OCI-LY7 (cell line): ENCODE results near the gene CPNE9. TPM values are rescaled to one million over a fixed set of nuclear protein-coding genes. Genes with fewer than 3 reads are reported as not detected.
A peak's percentile ranks its signal among the peaks of the same experiment; 100 is the strongest.

Experiments
- BruUV-seq: library from RNA; stranded (reverse); fragments of 400-500 nt; replicated peaks from 2 replicates; lab custom pipeline; 2021; lab: Mats Ljungman, UMichigan
- CTCF ChIA-PET: fragments of 300-600 bp; sonication (Branson Sonifier 250); formaldehyde crosslinking; loops from one replicate; lab custom pipeline; 2022; ENCODE audit warnings: antibody characterized with exemption; ENCODE audit not compliant: unreplicated experiment; lab: Charles Lee
- POLR2A ChIA-PET: fragments of 300-600 bp; sonication (Branson Sonifier 250); formaldehyde crosslinking; loops from one replicate; lab custom pipeline; 2022; ENCODE audit warnings: antibody characterized with exemption; lab: Charles Lee
- DNase-seq: peaks from one replicate; pipeline ENCODE4 v3.0.0-alpha.2; 2015; ENCODE audit warnings: low spot score
- H2AFZ ChIP-seq: fragments of 200-600 bp; sonication (generic), shearing (Covaris generic); 2 replicates; pipeline ENCODE4 v1.6.1; 2014; ENCODE audit warnings: mild to moderate bottlenecking, antibody characterized with exemption, low read length, moderate library complexity
- H3K27ac ChIP-seq: fragments of 200-600 bp; sonication (generic); 2 replicates; pipeline ENCODE4 v1.5.1; 2014; ENCODE audit warnings: mixed run types, low read depth, mild to moderate bottlenecking, moderate library complexity, low read length, inconsistent platforms; ENCODE audit not compliant: poor library complexity, severe bottlenecking
- H3K36me3 ChIP-seq: fragments of 200-600 bp; sonication (generic); 2 replicates; pipeline ENCODE4 v1.6.1; 2014; ENCODE audit warnings: mild to moderate bottlenecking, antibody characterized with exemption, low read length, moderate library complexity, mixed read lengths; ENCODE audit not compliant: insufficient read depth
- H3K4me1 ChIP-seq: fragments of 200-600 bp; sonication (generic); 2 replicates; pipeline ENCODE4 v1.5.1; 2014; ENCODE audit warnings: mild to moderate bottlenecking, low read length; ENCODE audit not compliant: insufficient read depth, poor library complexity, severe bottlenecking
- H3K4me2 ChIP-seq: fragments of 200-600 bp; sonication (generic); 2 replicates; pipeline ENCODE4 v1.6.1; 2014; ENCODE audit warnings: mild to moderate bottlenecking, low read length
- H3K4me3 ChIP-seq: fragments of 200-600 bp; sonication (generic); 2 replicates; pipeline ENCODE4 v1.5.1; 2014; ENCODE audit warnings: mild to moderate bottlenecking, low read depth, low read length; ENCODE audit not compliant: poor library complexity, severe bottlenecking
- H3K79me2 ChIP-seq: fragments of 200-600 bp; sonication (generic); 2 replicates; pipeline ENCODE4 v1.6.1; 2016; ENCODE audit warnings: low read depth, mild to moderate bottlenecking, low read length, moderate library complexity, mixed read lengths; ENCODE audit not compliant: insufficient read depth
- H3K9me2 ChIP-seq: fragments of 200-600 bp; sonication (generic); 2 replicates; pipeline ENCODE4 v1.6.1; 2016; ENCODE audit warnings: mild to moderate bottlenecking, low read length, mixed read lengths; ENCODE audit not compliant: insufficient read depth
- H3K9me3 ChIP-seq: fragments of 200-600 bp; sonication (generic); 2 replicates; pipeline ENCODE4 v1.6.1; 2014; ENCODE audit warnings: mild to moderate bottlenecking, mixed run types, low read length, mixed read lengths
- H4K20me1 ChIP-seq: fragments of 200-600 bp; sonication (generic); 2 replicates; pipeline ENCODE4 v1.6.1; 2014; ENCODE audit warnings: mild to moderate bottlenecking, antibody characterized with exemption, low read length, moderate library complexity, mixed read lengths; ENCODE audit not compliant: insufficient read depth
- CTCF ChIP-seq: fragments of 200-600 bp; sonication (generic); conservative IDR thresholded peaks from 2 replicates; pipeline ENCODE4 v1.5.1; 2014; ENCODE audit warnings: mild to moderate bottlenecking, antibody characterized with exemption, low read length, moderate library complexity, mixed read lengths
- EZH2phosphoT487 ChIP-seq: fragments of 200-600 bp; sonication (generic); IDR thresholded peaks from 2 replicates; pipeline ENCODE4 v1.6.1; 2018; ENCODE audit warnings: low read depth, borderline replicate concordance, mild to moderate bottlenecking, mixed run types, antibody characterized with exemption, low read length, moderate library complexity, mixed read lengths
- intact Hi-C: fragments of 100-400 bp; cut with micrococcal nuclease; formaldehyde crosslinking; loops from one replicate; pipeline ENCODE4 v1.10.0; 2022; ENCODE audit not compliant: unreplicated experiment
- total RNA-seq, 2 experiments: library from RNA; depleted of rRNA in 1 of 2; stranded (reverse); fragments of >200 nt in 1 of 2; shearing (Covaris generic) in 1 of 2; gene quantifications; 2 replicates each; pipeline ENCODE4 v1.2.3, GENCODE V29; 2014 to 2022

Gene CPNE9
- total RNA-seq, 2 experiments from 2014 or later = not detected

GRCh38 chr3:9749296-9749644 is 45.6 kb downstream of the CPNE9 start:
- intact Hi-C loops = loop anchor here (1.0 kb wide), 1 partner anchor 100 kb away; the partner anchor contains the start of gene MTMR14
- Histone ChIP-seq H3K4me2 (peak overlapping the region; percentile 77), H3K27ac (peak overlapping the region; percentile 88), H3K79me2 (peaks cover 19% of the 10 kb centered on the region), H3K36me3 (peaks cover 82% of the 10 kb centered on the region), H2AFZ (peak overlapping the region; percentile 27; the same call in 1 of the 2 replicates), H3K9me3 (no peaks in the 10 kb centered on the region), H3K4me1 (peaks cover 34% of the 10 kb centered on the region), H3K4me3 (peak overlapping the region; percentile 81), H3K9me2 (no peaks in the 10 kb centered on the region), H4K20me1 (no peaks in the 10 kb centered on the region)
- DNase-seq = no peak
- CTCF ChIA-PET = no interaction called here
- no TSS peak for BruUV-seq
- POLR2A ChIA-PET = interaction anchor here (0.6 to 3.6 kb wide), 7 partner anchors 11 to 215 kb away, joined by 3 to 16 read pairs (median 4); partner anchors contain the start of genes ARPC4, BRPF1 and TADA3
- no peak for TF ChIP-seq EZH2phosphoT487
- TF ChIP-seq CTCF = no peak

GRCh38 chr3:9749645-9750555 is 46.3 kb downstream of the CPNE9 start, which contains the start of gene OGG1:
OGG1 (plus strand) TSS chr3:9749952; CDS start chr3:9750287, 335 bp downstream.
- POLR2A ChIA-PET = interaction anchor here (0.6 to 3.6 kb wide), 9 partner anchors 12 to 354 kb away, joined by 3 to 17 read pairs (median 6); partner anchors contain the start of genes ARPC4, BRPF1 and TADA3
- H3K9me3 ChIP-seq = no peaks in the 10 kb centered on the region
- CTCF ChIA-PET = no interaction called here
- H3K4me1 ChIP-seq = peaks cover 40% of the 10 kb centered on the region
- intact Hi-C loops = loop anchor here (1.0 to 10.0 kb wide), 6 partner anchors 19 to 645 kb away; partner anchors contain the start of genes BRPF1, CRELD1, MTMR14 and SETD5
- H3K4me3 ChIP-seq = peak within 1 kb of the TSS; percentile 81
- peak within 1 kb of the TSS; percentile 52; the same call in 1 of the 2 replicates for H2AFZ ChIP-seq
- DNase-seq = peak; percentile 99
- H3K4me2 ChIP-seq = peak within 1 kb of the TSS; percentile 85
- peaks cover 19% of the 10 kb centered on the region for H3K79me2 ChIP-seq
- no peaks in the 10 kb centered on the region for H3K9me2 ChIP-seq
- no TSS peak for BruUV-seq
- peak within 1 kb of the TSS; percentile 88 for H3K27ac ChIP-seq
- TF ChIP-seq EZH2phosphoT487 (no peak), CTCF (no peak)
- no peaks in the 10 kb centered on the region for H4K20me1 ChIP-seq
- H3K36me3 ChIP-seq = peaks cover 82% of the 10 kb centered on the region
